Airway epithelial cell (primary cell): ENCODE measurements around the gene CENPN. TPM values are rescaled to one million over a fixed set of nuclear protein-coding genes. Genes with fewer than 3 reads are reported as not detected.

Source experiments
- total RNA-seq: library from RNA; depleted of rRNA; stranded (reverse); fragments of >200 nt; gene quantifications from 2 replicates; pipeline ENCODE4 v1.2.3, GENCODE V29; 2015

The CENPN gene, protein sequence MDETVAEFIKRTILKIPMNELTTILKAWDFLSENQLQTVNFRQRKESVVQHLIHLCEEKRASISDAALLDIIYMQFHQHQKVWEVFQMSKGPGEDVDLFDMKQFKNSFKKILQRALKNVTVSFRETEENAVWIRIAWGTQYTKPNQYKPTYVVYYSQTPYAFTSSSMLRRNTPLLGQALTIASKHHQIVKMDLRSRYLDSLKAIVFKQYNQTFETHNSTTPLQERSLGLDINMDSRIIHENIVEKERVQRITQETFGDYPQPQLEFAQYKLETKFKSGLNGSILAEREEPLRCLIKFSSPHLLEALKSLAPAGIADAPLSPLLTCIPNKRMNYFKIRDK
- 26.9 and 32.4 TPM in 2 replicates for total RNA-seq

GRCh38 chr16:81006813-81007695, at the start of gene CENPN, which contains the start of gene CMC2:
CENPN (plus strand) TSS chr16:81007214; CDS start chr16:81011940, 4,726 bp downstream.
CMC2 (minus strand) TSS chr16:81006885; CDS start chr16:80997394, 9,491 bp downstream.

GRCh38 chr16:81035398-81035974, 28.5 kb downstream of the CENPN start, which contains the start of gene ATMIN:
ATMIN (plus strand) TSS chr16:81035842; CDS start chr16:81035871, 29 bp downstream.

DNA sequence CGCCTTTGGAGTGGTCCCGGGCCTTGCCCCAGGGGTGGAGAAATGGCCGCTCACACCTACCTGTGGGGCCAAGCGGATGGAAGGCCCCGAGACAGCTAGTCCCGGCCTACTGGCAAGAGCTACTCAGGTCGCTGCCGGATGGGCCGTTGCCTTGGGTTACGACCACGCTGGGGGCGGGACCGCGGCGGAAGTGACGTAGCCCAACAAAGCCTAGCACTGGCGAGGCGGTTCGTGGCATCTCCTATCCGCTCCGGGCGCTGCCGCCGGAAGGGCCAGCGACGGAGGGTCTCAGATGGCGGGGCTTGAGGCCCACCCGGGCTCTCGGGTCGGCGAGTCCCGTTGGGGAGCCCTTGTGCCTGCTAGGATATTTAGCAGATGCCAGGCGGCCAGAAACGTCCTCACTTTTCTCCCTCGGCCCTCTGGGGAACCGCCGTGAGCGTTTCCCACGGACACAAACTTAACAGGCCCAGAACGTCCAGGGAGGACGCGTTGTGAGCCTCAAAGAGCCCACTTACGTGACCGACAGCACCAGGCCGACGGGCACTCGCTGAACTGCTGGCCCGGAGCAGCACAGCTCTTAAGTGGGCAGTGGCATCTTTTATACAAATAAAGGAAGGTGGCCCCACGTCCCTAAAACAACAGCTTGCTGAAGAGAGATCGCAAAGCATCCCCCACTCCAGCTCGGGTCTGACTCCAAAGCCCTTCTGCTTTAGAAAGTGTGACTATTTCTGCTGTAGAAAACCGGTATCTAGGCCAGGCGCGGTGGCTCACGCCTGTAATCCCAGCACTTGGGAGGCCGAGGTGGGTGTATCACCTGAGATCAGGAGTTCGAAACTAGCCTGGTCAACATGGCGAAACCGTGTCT, 70.3 kb downstream of the CENPN start, which contains the start of gene C16orf46:
TSS of gene C16orf46 (minus strand) at position 163 of the 865 bp plus-strand sequence. CDS start 13,283 bp downstream, outside the sequence.

Other genes starting within 250 kb of the CENPN start
- gene CDYL2, start 202.6 kb upstream of the CENPN start, total RNA-seq: 1.1 and 2.6 TPM in 2 replicates
- 60.6 and 72.0 TPM in 2 replicates for gene CMC2, start 329 bp upstream of the CENPN start, total RNA-seq
- gene ATMIN, start 28.6 kb downstream of the CENPN start, total RNA-seq: 21.9 and 27.9 TPM in 2 replicates
- gene C16orf46, start 70.0 kb downstream of the CENPN start, total RNA-seq: 0.21 TPM in 1 of 2 replicates, not detected in the other
- gene GCSH, start 89.2 kb downstream of the CENPN start, total RNA-seq: 36.6 and 37.5 TPM in 2 replicates
- not detected in 2 replicates for gene BCO1, start 231.5 kb downstream of the CENPN start, total RNA-seq